Fibroblast of lung (primary cell): ENCODE results near the gene PUDP.

ENCODE experiments used
- EZH2 ChIP-seq: IDR thresholded peaks from 2 replicates; pipeline ENCODE4 v1.5.1; 2012; ENCODE audit warnings: low read length, control low read depth, mild to moderate bottlenecking; ENCODE audit errors: missing control alignments
- TF ChIP-seq, protein P1 (sequence below), 2 donors: IDR thresholded peaks in 1 of 2; conservative IDR thresholded peaks in 1 of 2; 1 replicate in 1 of 2; 2 replicates in 1 of 2; pipeline ENCODE4 v1.5.1; 2011 to 2012; ENCODE audit warnings: low read length in 2 of 2, control low read depth in 1 of 2, inconsistent platforms in 1 of 2, low read depth in 1 of 2, mild to moderate bottlenecking in 1 of 2

DNA sequence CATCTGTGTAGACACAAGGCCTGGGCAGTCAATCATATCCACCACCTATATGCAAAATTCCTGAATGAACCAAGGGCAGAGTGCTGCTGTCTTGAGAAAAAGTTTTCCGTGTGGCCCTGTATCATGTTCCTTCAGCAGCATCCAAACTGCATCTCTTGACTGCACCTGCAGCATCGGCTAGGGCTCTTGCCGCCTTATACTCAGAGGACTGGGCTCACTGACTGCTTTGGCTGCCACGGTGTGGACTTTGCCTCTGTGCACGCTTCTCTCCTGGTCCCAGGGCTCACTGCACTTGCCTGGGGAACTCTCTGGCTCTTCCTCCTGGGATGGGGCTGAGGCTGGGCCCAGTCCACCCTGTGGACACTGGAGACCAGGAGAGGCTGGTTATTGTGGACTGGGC is 39.9 kb downstream of the PUDP start:
- TF ChIP-seq, protein P1, sequence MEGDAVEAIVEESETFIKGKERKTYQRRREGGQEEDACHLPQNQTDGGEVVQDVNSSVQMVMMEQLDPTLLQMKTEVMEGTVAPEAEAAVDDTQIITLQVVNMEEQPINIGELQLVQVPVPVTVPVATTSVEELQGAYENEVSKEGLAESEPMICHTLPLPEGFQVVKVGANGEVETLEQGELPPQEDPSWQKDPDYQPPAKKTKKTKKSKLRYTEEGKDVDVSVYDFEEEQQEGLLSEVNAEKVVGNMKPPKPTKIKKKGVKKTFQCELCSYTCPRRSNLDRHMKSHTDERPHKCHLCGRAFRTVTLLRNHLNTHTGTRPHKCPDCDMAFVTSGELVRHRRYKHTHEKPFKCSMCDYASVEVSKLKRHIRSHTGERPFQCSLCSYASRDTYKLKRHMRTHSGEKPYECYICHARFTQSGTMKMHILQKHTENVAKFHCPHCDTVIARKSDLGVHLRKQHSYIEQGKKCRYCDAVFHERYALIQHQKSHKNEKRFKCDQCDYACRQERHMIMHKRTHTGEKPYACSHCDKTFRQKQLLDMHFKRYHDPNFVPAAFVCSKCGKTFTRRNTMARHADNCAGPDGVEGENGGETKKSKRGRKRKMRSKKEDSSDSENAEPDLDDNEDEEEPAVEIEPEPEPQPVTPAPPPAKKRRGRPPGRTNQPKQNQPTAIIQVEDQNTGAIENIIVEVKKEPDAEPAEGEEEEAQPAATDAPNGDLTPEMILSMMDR (conservative IDR thresholded peaks at IDR 0.05 in 1 of 2, IDR thresholded peaks at IDR 0.05 in 1 of 2; ENCODE audit: low read depth in 1 of 2, low read length in 2 of 2) = no peak
- no peak for TF ChIP-seq EZH2
